K562 (cell line): Measurements from ENCODE around the gene PSMD9. TPM values are rescaled to one million over a fixed set of nuclear protein-coding genes. Genes with fewer than 3 reads are reported as not detected.

Source experiments
- MGA ChIP-seq: fragments of 450-650 bp; IDR thresholded peaks from 2 replicates; pipeline ENCODE4 v1.6.1; 2016; ENCODE audit warnings: mild to moderate bottlenecking, moderate library complexity
- PATZ1 ChIP-seq: fragments of 250-450 bp; sonication (Bioruptor Pico); IDR thresholded peaks from 2 replicates; pipeline ENCODE4 v1.5.0; 2020; ENCODE audit warnings: mild to moderate bottlenecking, borderline replicate concordance
- ZBTB17 ChIP-seq: fragments of 450-650 bp; formaldehyde crosslinking; IDR thresholded peaks from 2 replicates; pipeline ENCODE4 v1.4.0; 2020; ENCODE audit warnings: mild to moderate bottlenecking
- ZBTB7A ChIP-seq: IDR thresholded peaks from 2 replicates; pipeline ENCODE4 v1.6.1; 2011; ENCODE audit warnings: low read depth, mild to moderate bottlenecking, low read length, moderate library complexity, borderline replicate concordance; ENCODE audit not compliant: control insufficient read depth
- polyA plus RNA-seq, 8 experiments: library from polyadenylated mRNA; depleted of rRNA in 4 of 8; stranded (reverse) in 5 of 8; unstranded in 3 of 8; fragments of >200 nt; fragmentation: Nextera tagmentation in 2 of 8; fragmentation: Illumina TruSeq in 1 of 8; extraction: Ambion mirVana in 2 of 8; extraction: Trizol in 1 of 8; gene quantifications; 2 replicates each; pipeline versions ENCODE4 v1.2.1 to v1.2.3, GENCODE V29; 2011 to 2014; ENCODE audit warnings: inconsistent platforms in 1 of 8, missing spikeins in 1 of 8
- total RNA-seq, 7 experiments: library from RNA; depleted of rRNA in 6 of 7; stranded (reverse); fragments of >200 nt in 6 of 7; fragmentation: Illumina TruSeq in 2 of 7; extraction: Trizol in 2 of 7; gene quantifications; 2 replicates each; pipeline versions ENCODE4 v1.2.1 to v1.2.3, GENCODE V29; 2011 to 2021; ENCODE audit warnings: low replicate concordance in 1 of 7

Gene PSMD9
- total and polyA plus RNA-seq, 9 of the 15 experiments (the other 6 are each of a cell fraction or from before 2014, with no cell fraction given), result 12.2 to 143 (median 61.3) TPM

GRCh38 chr12:121888478-121889273, at the start of gene PSMD9 (continued):
- TF ChIP-seq MGA, result peak; percentile 76
- TF ChIP-seq ZBTB17 (CRISPR knock-in tag), result peak; percentile 51; the same call in 1 of the 2 replicates
- no peak for TF ChIP-seq PATZ1 (CRISPR knock-in tag)
- peak; percentile 23; the same call in 1 of the 2 replicates for TF ChIP-seq ZBTB7A
